ENCODE results near the gene RBMS3.

The RBMS3 gene

DNA sequence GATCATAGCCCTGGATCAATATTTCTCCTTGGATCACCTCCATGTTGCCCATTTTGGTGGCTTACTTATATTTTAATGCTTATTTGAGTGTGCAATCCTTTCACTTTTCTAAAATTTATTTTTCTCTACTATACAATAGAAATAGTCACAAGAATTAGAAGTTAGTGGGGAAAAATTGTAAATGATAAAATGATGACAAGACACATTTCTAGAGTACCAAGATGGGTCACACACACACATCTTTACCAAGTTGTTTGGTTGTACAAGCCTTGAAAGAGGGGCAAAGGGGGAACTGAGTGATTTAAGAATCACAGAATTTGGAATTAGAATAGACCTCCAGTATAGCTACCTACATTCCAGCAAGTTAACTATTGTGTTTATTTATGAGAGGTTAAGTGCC is 545.8 kb downstream of the RBMS3 start:
- DNase-seq, result no peak

GRCh38 chr3:29827756-29828155 is 546.9 kb downstream of the RBMS3 start:
- DNase-seq, result peak; percentile 23

GRCh38 chr3:29829340-29829739 is 548.5 kb downstream of the RBMS3 start:
- DNase-seq, result no peak

GRCh38 chr3:29850641-29851040 is 569.8 kb downstream of the RBMS3 start:
- no peak for DNase-seq

DNA sequence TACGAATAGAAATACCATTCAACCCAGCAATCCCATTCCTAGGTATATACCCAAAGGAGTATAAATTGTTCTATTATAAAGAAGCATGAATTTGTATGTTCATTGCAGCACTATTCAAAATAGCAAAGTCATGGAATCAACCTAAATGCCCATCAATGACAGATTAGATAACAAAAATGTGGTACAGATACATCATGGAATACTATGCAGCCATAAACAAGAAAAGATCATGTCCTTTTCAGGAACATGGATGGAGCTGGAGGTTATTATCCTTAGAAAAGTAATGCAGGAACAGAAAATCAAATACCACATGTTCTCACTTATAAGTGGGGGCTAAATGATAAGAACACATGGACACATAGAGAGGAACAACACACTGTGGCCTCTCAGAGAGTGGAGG is 571.9 kb downstream of the RBMS3 start:
- DNase-seq, result no peak

DNA sequence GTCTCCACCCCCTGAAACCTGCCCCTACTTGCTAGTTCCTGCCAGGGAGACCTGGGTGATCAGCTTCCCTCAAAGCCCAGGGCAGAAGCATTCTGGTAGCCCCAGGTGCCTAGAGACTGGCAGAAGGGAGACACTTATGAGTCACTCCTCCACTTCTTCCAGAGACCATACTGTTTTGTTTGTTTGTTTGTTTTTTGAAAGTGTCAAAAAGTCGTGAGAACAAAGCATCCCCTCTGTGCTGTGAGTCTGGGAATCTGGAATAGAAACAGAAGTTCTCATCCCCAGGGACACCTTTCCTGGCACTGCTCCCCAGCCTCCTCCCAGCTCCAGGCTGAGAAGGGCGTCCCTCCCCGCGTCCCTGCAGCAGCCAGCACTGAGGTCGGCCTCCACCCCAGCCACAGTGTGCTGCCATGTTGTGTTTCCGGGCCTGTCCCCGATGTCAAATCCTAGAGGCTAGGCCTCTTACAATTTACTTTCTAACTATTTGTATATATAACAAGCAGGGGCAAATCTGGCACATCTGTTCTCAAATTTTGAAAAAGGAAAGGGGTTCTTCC is 573.0 kb downstream of the RBMS3 start:
- DNase-seq, result no peak

DNA sequence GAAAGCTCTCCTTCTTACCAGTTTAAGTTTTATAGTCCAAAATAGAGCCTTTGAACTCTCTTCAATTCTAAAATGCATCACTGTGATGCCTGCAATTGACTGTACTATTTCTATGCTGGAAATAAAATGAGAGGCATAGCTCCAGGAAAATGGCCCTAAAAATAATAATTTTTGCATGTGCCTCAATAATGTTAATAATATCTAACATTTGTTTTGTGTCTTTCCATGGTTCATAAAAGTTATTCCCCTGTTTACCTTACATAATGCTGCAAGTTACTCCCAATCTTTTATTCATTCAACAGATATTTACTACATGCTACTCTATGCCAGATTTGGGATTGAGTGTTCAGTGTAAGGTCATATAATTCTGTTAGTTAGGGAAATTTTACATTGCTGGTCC is 574.0 kb downstream of the RBMS3 start:
- DNase-seq, result no peak

GRCh38 chr3:29859726-29860270 is 578.9 kb downstream of the RBMS3 start:
- no peak for DNase-seq

DNA sequence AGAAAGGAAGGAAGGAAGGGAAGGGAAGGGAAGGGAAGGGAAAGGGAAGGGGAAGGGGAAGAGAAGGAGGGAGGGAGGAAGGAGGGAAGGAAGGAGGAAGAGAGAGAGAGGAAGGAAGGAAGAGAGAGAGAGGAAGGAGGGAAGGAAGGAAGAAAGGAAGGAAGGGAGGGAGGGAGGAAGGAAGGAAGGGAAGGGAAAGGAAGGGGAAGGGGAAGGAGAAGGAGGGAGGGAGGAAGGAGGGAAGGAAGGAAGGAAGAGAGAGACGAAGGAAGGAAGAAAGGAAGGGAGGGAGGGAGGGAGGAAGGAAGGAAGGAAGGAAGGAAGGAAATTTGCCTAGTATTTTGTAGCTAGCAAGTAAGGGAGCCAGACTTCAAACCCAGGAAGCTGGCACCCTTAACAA is 583.9 kb downstream of the RBMS3 start:
- no peak for DNase-seq

DNA sequence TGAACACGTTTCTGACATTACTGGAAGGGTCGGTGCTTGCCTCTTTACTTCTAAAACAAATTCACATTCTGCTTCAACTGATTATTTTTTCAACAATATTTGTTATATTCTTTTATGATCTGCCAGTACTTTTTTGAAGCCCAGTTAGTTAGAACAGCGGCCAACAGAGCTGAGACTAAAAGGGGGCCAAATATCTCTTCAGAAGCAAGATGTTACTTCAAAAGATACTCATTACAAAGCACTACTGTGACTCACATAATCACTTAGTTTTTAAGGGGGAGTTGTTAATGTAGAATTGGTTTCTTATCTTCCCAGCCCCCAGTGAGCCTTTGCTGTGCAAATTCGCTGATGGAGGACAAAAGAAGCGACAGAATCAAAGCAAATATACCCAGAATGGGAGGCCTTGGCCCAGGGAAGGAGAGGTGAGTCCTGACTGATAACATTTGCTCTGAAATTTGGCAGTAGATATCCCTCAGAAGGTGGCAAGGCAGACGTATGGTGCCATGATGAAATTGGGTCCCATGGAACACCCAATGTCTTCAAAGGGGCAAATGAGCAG is 587.8 kb downstream of the RBMS3 start:
- DNase-seq, result no peak

DNA sequence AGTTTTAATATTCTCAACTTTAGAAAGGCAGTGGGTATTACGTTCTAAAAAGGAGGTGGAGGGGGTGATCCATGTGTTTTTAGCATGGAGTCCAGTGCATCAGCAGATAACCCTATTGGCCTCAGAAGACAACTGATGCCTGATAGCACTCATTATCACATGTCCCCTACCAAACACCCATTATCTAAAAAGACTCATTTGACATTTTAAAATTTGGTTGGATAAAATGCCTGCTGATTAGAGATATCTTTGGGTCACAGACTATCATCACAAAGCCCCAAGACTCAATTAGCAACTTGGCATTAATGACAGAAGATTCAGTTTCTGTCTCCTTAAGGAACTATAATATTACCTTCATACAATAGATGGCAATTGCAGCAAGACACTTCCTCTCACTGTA is 589.3 kb downstream of the RBMS3 start:
- no peak for DNase-seq

DNA sequence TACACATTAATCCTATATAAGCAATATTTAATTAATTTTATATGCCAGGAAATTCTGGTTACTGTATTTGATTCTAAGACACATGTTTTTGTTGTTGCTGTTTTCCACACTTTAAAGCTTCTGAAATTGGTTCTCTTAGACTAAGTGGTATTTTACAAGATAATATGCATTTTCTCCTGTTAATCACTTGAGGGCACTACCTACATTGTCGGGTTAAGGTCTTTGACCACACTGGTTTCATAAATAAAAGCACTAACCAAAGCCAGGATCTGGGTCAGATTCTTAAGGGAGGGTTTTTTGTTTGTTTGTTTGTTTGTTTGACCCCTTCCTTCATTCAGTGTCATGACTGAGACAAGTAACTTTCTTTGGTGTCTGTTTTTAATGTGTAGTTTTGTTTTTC is 590.2 kb downstream of the RBMS3 start:
- no peak for DNase-seq

GRCh38 chr3:29880809-29881208 is 599.9 kb downstream of the RBMS3 start:
- DNase-seq, result no peak

GRCh38 chr3:29887451-29887850 is 606.6 kb downstream of the RBMS3 start:
- DNase-seq, result peak; percentile 33

GRCh38 chr3:29889215-29889614 is 608.3 kb downstream of the RBMS3 start:
- DNase-seq, result peak; percentile 80

GRCh38 chr3:29890801-29891200 is 609.9 kb downstream of the RBMS3 start:
- DNase-seq, result peak; percentile 48

GRCh38 chr3:29892976-29893554 is 612.2 kb downstream of the RBMS3 start:
- no peak for DNase-seq

DNA sequence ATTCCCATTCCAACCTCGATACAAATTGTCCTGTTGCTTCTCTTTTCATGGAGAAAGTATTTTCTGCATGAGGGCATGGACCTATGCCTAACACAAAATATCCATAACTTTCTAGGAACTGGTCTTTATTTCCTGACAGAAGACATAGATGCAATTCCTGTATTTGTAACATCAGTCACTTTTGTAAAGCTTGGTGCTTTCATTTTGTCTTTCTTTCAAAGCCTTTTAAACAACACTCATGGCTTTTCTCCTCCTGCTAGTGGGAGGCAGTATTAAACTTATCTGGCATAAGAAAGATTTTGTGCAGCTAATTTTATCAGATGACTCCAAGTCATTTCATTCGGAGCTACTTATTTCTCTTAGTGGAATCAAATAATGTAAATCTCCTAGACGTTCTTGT is 616.0 kb downstream of the RBMS3 start:
- DNase-seq, result no peak

GRCh38 chr3:29898171-29898965 is 617.5 kb downstream of the RBMS3 start:
- no peak for DNase-seq

GRCh38 chr3:29899021-29899420 is 618.1 kb downstream of the RBMS3 start:
- DNase-seq, result no peak

- DNase-seq, result no peak
These were observed 620.2 kb downstream of the RBMS3 start for GRCh38 chr3:29901097-29901496.

GRCh38 chr3:29903600-29903999 is 622.7 kb downstream of the RBMS3 start:
- DNase-seq, result no peak

DNA sequence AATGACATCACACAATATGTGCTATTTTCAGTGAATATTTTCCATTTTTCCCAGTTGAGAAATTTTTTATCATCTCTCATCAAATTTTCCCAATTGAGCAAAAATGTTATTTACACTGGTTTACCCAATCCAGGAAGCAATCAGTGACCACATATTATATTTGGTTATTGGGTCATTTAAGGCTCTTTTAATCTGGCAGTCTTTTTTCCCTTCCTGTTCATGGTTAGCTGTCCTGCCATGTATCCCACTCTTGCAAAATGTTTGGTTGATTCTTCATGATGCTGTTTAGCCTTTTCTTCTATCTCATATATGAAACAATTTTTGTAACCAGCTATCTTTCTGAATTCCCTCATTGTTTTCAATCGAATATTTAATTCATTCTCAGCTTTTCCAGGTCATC is 626.0 kb downstream of the RBMS3 start:
- no peak for DNase-seq
